PC-3 (cell line): ENCODE results near the gene OPRM1.

ENCODE experiments used
- CTCF ChIP-seq: fragments of 300-600 bp; sonication (generic); conservative IDR thresholded peaks from 2 replicates; pipeline ENCODE4 v1.5.1; 2017; ENCODE audit warnings: antibody characterized with exemption, low read depth, mild to moderate bottlenecking, low read length
- EZH2phosphoT487 ChIP-seq: fragments of 300-600 bp; sonication (generic); IDR thresholded peaks from 2 replicates; pipeline ENCODE4 v1.6.1; 2018; ENCODE audit warnings: mild to moderate bottlenecking, antibody characterized with exemption, low read length, borderline replicate concordance

GRCh38 chr6:154209555-154209954 is 170.5 kb downstream of the OPRM1 start:
- TF ChIP-seq CTCF (no peak), EZH2phosphoT487 (no peak)
